NCI-H2196 (cell line): ENCODE measurements around the gene CHST11.
"Not testable (repeated sequence)": the region's sequence is repeated elsewhere in the genome, so short reads cannot be mapped to it uniquely, and the experiment has no call there.

Source experiments
- DNase-seq: peaks from one replicate; lab custom pipeline; 2025; ENCODE audit not compliant: unreplicated experiment; lab: John Stamatoyannopoulos, UW

CHST11 gene

DNA sequence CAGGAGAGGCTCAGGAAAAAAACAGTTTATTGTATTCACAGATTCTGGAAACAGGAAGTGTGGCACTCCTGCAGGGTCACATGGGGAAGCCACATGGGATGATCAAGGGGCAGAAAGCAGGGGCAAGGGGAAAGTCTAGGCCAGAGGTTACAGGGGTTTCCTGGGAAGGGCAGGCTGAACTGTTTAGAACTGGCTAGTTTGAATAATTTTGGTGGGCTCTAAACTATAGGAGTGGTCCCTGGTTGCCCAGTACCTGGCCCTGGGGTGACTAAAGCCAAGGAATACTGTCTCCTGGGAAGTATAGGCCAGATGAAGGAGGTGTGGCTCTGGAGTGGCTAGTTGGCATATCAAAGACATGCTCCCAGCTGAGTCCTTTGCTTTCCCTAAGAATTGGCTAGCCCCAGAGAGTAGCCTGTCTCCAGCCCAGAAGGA lies 332.1 kb downstream of the CHST11 start:
- peak; percentile 31 for DNase-seq

DNA sequence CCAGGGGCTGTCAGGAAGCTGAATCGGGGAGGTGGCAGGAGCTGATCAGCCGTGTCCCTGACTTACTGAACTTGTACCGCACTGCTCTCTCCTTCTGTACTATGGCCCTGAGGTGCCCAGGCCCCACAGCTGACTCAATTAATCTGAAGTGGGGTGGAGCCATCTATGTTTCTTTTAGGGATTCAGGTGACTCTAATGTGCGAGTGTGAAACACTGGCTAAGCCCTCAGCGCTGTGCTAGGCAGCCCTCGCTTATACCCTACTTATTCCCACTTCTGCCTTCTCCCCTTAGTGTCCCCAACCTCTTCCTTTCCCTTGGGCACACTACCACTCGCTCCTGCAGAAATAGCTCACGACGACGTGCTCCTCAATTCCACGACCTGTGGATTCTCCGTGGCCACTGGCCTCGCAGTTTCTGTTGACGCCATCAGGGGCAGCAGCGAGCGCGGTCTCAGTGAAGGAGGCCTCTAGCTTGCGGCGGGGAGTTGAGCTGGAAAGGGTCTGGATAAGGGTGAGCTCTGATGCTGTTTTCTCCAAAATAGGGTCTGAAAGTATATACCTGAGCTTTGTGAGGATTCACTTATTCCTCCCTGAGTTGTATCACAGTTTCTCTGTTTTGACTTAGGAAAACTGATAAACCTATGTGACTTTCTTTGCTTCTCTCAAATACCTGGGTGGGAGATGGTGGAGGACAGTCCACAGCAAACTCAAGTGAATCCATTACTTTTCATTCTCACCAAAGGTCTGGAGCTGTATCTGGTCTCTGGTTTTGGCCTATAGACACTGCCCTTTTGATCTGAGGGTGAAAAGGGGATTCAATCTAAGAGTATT lies 333.8 kb downstream of the CHST11 start:
- no peak for DNase-seq

DNA sequence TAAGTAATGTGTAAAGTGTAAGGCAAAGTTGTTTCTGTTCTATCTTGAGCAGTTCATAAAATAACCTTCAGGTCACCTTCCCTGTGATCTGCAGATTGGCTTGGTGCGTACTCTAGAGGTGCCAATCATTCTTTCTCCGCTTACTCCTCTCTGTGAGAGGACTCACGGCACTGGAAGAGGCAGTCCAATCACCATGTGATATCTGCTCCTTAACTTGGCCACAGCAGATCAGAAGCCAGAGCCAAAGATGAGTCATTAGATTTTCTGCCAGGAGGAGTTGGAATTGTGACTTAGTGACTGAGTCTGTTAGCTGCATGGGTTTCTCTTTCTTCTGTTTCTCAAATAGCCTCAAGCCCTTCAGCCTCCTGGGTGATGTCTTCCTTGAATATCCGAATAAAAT lies 335.8 kb downstream of the CHST11 start:
- peak; percentile 21 for DNase-seq

DNA sequence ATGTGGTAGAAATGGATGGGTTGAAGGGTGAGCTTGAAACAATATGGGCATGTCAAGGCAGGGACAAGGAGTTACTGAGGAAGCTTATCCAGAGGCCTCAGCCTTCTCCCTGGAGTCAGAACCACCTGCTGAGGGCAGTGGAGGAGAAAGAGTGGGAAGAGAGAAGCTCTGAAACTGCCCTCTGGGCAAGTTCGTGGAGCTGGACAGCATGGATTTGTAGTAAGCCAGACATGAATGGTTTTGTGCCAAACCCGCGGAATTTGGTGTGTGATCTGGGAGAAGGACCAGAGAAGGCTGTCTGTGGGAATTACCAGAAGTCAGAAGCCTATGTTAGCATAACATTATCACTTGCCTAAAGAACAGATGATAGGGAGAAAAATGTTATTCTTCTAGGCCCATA lies 336.5 kb downstream of the CHST11 start:
- no peak for DNase-seq

DNA sequence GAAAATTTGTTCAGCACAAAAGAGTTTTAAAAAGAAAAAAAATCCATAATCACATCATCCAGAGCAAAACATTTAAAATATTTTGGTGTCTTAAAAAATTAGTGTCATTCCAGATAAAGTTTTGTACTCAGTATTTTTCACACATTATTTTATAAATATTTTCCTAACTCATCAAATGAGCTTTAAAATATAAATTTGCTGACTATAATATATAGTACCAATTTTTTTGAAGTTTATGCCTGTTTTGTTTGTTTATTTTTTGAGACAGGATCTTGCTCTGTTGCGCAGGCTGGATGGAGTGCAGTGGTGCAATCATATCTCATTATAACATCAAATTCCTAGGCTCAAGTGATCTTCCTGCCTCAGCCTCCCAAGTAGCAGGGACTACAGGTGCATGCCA lies 337.2 kb downstream of the CHST11 start:
- no peak for DNase-seq

DNA sequence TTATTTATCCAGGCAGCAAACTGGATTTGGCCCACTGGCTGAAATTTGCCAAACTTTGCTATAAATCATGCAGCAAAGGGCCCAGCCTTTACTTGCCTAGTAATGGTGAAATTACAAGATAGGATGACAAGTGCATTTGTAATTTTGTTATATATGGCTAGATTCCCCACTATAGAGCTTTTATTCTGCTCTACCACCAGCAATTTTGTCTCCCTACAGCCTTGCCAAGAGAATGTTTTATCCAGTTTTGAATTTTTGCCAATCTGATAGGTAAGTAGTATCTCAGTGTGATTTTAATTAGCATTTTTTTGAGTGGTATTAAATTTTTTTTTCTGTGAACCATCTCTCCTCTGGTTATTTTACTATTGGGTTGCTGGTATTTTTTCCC lies 339.7 kb downstream of the CHST11 start:
- DNase-seq = no peak

DNA sequence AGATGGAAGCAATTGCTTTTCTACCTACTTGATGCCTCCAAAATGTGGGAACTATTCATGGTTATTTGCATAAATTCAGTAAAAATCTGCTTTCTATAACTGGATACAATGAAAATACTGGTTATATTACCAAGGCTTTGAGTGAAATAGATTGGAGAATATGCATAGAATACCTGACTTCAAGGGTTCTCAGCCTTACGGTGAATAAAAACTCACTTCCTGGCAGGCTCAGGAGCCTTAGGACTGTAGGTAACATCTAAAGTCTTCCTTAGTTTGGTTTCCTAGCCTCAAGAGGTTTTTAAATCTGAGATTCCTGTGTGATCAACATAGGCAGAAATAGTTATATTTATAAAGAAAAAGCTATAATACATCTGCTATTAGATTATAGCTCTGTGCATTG lies 342.7 kb downstream of the CHST11 start:
- DNase-seq = no peak

DNA sequence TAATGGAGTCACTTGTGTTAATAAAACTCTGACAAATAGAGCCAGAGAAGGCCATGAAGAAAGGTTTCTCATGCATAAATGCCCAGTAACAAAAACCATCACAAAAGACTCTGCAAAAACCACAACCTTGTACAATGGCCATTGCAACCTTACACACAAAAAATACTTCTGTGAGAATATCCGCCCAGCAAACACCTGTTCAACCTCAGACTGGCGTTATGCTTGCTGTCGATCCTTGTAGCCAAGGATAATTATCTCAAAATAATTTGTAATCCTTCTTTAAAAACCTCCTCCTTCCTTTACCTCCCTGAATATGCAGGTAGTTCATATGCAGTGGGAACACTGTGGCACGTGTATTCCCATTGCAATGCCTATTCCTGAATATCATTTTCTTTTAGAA lies 344.3 kb downstream of the CHST11 start:
- no peak for DNase-seq

DNA sequence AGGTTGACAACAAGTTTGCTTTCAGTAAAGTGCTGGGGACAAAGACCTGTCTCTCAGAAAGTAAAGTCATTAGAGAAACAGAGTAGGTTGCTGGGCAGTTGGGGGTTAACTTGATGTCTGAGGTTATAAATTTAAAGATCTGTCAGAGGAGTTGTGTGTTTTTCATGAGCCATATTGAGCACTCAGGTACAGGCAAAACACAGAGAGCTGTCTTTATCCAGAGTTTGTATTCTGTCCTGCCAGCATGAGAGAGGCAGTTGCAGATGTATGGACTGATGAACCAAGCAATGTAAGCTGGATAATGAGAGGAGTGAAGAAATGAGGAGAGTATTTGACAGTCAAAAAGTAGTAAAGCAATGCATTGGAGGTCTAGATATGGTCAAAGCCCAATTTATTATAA lies 344.7 kb downstream of the CHST11 start:
- DNase-seq = no peak

DNA sequence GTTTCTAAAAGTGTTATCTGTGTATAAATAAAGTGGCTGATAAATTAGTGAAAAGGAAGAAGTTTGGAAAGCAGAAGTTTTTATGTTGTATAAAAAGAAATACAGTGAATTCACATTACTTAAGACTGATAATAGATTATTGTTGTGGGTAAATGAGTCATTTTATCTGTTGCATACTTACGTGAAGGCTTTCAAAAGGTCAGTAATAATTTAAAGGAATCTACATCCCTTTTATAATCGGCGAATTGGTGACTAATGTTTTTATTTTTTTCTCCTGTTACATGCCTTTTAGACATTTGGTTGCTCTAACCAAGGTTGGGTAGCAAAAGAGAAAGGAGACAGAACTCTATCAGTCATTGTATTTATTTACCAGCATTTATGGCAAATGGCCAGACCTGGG lies 345.5 kb downstream of the CHST11 start:
- DNase-seq = no peak

DNA sequence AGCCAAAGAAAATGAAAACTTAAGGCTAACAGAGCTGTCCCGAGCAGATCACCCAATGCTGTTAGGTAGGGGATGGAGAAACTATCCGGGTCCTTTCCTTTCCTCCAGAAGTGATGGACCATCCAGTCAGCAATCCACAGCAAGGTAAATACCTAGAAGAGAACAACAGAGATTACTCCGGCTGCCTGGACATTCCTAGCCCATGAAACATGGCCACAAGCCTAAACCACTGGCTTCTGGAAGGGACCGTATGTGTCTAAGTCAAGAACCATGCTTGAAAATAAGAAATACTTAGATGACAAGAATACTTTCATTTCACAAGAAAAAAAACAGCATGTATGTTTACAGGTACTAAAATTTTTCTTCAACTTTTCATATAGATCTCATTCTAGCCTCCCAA lies 348.4 kb downstream of the CHST11 start:
- DNase-seq = no peak

DNA sequence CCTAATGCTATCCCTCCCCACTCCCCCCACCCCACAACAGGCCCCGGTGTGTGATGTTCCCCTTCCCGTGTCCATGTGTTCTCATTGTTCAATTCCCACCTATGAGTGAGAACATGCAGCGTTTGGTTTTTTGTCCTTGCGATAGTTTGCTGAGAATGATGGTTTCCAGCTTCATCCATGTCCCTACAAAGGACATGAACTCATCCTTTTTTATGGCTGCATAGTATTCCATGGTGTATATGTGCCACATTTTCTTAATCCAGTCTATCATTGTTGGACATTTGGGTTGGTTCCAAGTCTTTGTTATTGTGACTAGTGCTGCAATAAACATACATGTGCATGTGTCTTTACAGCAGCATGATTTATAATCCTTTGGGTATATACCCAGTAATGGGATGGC lies 349.4 kb downstream of the CHST11 start:
- DNase-seq = not testable (repeated sequence)

DNA sequence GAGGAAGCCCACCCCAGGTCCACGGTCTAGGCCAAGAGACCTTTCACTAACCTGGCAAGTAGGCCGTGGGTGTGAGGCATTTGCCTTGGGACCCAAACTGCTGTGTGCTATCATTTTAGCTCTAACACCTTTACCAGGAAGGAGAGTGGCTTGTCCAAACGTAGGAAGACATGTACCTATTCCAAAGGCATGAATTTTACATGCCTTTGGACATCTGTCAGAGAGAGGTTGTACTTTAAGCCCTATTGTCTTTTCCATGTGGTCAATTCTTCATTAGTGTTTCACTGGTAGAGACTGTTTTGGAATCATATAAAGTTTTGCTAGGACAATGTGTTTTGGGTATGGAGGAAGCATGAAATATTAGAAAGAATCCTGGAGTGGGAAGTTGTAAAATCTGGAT lies 352.5 kb downstream of the CHST11 start:
- no peak for DNase-seq

DNA sequence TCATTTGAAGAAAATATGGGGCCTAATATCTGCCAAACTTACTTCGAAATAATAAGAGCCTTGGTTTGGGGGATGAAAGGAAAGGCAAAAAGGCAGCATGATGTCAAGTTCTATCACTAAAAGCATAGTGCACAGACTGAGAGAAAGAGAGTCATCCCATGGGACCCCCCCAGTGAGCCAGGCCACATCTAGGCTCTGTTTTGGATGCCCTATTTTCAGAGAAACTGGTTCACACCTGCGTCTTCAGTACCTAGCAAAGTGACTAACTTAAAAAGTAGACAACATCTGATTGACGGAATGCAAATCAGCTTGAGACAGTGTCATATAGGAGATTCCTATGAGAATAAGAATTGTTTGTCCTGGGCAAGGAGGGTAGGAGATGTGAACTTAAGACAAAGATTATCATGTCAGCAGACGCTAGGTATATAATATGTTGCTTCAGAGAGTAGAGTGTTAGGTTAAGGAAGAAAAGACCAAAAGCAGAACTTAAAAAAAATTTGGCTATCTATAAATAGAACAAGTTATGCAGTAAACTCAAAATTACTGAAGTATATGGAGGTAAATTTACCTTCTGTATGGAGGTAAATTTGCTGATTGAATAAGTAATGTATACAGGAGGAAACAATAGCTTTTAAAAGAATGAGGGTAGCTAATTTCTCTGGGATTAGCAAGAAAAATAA lies 353.1 kb downstream of the CHST11 start:
- no peak for DNase-seq
